SKM-1 (cell line): ENCODE measurements around the gene PPP6R2.
"Not testable (repeated sequence)": the region's sequence is repeated elsewhere in the genome, so short reads cannot be mapped to it uniquely, and the experiment has no call there.

Experiments used
- DNase-seq: peaks from one replicate; lab custom pipeline; 2025; ENCODE audit not compliant: unreplicated experiment; lab: John Stamatoyannopoulos, UW

PPP6R2 gene

DNA sequence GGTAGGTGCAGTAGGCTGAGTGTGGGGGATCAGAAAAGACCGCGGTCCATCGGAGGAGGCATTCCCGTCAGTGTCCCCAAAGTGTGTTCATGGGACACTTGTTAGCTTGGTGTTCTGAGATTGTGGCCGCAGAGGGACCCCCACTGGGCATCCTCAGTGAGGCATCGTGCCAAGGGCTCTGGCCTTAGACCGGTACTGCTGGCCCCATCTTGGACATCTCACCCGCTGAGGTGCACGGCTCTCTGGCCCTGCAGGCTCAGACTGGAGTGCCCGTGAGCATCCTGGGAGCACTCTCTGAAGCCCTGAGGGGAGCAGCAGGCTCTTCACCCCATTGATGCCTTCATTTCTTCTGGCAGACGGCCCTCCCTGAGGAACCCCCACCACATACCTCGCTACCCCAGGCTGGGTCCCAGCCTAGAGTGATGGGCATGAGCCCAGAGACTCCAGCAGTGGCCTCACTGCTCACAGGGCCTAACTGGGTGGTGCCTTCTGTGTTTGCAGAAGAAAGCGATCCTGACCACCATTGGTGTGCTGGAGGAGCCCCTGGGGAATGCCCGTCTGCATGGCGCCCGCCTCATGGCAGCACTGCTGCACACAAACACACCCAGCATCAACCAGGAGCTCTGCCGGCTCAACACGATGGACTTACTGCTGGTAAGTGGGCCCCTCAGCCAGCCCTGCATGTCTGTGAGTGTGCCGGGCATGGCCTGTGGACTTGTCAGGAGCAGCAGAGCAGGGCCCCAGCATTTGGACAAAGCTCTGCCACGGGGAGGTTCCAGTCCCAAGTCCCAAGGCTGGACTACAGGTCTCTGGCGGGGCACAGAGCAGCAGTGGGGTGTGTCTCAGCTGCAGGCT lies 80.1 kb downstream of the PPP6R2 start:
- DNase-seq: no peak

DNA sequence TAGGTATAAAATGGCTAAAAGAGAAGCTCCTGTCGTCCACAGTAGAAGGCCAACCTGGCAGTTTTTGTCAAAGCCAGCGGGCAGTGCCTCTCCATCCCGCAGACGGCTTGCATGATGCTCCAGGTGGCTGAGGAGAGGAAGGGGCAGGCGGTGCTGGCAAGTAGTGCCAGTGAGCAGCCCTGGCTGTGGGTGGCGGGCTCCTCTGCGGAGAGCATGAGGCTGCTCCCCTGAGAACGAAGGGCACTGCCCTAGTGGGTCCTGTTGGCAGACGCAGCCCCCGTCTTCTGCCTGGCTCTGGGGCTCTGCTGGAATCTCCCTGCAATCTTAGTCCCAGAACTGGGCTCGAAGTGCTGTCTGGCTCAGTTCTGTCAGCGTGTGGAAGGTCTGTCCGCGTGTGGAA lies 80.8 kb downstream of the PPP6R2 start:
- no peak for DNase-seq

DNA sequence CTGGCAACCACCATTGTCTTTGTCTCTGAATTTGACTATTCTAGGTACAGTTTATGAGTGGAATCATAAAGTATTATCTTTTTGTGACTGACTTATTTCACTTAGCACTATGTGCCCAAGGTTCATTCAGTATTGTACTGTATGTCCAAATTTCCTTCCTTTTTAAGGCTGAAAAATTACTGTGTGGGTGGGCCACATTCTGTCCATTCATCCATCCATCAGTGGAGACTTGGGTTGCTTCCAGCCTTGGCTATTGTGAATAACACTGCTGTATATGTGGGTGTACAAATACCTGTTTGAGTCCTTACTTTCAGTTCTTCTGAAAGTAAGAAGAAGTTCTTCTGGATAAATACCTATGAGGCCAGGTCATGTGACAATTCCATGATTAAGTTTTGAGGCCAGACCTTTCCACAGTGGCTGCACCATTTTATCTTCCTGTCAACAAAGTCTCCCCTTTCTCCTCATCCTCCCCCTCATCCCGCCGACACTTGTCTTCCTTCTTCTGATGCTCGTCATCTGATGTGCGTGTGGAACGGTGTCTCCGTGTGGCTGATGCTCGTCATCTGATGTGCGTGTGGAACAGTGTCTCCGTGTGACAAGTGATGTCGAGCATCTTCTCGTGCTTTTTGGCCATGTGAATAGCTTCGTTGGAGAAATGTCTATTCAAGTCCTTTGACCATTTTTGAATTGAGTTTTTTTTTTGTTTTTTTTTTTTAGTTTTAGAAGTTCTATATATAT lies 82.2 kb downstream of the PPP6R2 start:
- DNase-seq: no peak

DNA sequence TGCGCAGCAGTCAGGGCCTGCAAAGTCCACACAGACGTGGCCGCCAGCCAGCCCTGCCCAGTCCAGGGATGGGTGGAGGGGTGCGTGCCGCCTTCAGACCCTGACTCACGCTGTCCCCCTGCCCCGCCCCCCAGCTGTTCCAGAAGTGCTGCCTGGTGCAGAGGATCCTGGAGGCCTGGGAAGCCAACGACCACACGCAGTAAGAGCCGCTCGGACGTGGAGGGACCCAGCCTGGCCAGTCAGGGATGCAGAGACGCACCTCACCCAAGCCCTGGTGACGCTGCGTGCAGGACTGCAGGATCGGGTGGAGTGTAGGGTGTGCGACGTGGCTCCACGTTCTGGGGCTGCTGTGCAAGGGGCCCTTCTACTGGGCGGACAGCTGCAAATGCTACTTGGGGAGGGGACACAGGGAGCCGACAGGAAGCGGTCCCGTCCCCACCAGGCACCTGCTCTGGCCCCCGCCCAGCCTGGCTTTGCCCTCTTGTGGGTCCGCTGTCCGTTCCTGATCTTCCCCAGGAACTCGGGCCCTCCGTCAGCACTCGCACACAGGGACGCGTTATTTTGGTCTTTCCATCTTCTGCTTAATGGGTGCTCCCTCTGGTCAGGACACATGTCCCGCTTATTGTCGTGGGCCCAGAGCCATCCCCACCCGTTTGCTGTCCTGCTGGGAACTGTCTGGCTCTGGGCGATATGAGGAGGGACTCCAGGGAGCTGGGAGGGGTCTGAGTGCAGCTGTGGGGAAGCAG lies 89.2 kb downstream of the PPP6R2 start:
- DNase-seq: no peak

DNA sequence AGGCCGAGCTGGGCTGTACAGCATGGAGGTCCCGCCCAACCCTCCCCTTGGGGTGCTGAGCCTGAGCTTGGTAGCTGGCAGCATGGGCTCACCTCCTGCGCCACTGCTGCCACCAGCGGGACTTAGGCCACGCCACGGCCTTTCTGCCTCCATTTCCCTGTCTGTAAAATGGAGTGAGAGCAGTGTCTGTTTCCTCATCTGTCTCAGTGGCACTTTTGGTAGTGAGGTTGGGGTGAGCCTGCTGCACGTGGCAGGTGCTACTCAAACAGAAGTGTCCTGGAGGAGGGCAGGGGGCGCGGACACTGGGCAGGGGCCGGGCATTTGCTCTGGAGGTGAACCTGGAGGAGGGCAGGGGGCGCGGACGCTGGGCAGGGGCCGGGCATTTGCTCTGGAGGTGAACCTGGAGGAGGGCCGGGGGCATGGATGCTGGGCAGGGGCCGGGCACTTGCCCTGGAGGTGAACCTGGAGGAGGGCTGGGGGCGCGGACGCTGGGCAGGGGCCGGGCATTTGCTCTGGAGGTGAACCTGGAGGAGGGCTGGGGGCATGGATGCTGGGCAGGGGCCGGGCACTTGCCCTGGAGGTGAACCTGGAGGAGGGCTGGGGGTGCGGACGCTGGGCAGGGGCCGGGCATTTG lies 89.9 kb downstream of the PPP6R2 start:
- not testable (repeated sequence) for DNase-seq

DNA sequence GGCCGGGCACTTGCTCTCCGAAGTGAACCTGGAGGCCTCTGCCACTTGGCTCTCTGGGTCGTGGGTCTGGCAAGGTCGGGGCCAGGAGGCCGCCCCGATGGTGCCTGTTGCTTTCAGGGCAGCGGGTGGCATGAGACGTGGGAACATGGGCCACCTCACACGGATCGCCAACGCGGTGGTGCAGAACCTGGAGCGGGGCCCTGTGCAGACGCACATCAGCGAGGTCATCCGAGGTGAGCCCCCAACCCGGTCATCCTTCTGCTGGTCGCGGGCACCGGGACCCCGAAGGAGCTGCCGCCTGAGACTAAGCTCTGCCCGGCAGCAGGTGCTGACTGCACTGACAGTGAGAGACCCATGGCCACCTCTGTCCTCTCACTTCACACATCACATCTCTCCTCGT lies 91.7 kb downstream of the PPP6R2 start:
- no peak for DNase-seq

DNA sequence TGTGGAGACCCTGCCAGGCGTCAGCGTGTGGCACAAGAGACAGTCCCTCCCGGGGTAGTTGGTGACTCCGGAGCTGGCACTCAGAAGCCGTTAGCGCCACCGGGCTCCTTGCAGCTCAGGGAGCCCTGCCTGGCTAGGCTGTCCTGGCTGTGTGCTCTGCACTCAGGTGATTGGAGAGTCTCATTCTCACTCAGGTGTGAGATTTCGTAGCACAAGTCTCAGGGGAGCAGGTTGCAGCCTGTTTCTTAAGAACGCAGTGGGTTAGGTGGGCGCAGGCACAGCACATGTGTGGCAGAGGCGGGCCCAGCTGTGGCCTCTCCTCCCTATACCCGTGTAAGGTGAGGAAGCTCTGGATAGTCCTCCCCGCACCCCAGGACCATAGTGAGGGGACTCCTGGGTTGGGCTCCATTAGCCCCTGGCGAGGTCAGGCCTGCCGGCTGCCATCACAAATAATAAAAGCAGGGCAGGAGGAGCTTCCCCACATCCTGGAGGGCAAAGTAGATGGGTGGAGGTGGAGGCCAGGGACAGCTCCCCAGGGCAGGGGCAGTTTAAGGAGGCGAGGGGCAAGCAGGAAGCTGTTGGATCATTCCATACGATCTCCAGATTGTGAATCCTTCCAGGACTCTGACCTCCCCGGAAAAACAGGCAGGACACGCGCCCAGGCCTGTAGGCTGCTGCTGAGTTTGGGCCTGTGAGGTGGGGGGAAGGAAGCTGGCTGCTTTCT lies 92.3 kb downstream of the PPP6R2 start:
- DNase-seq: no peak

DNA sequence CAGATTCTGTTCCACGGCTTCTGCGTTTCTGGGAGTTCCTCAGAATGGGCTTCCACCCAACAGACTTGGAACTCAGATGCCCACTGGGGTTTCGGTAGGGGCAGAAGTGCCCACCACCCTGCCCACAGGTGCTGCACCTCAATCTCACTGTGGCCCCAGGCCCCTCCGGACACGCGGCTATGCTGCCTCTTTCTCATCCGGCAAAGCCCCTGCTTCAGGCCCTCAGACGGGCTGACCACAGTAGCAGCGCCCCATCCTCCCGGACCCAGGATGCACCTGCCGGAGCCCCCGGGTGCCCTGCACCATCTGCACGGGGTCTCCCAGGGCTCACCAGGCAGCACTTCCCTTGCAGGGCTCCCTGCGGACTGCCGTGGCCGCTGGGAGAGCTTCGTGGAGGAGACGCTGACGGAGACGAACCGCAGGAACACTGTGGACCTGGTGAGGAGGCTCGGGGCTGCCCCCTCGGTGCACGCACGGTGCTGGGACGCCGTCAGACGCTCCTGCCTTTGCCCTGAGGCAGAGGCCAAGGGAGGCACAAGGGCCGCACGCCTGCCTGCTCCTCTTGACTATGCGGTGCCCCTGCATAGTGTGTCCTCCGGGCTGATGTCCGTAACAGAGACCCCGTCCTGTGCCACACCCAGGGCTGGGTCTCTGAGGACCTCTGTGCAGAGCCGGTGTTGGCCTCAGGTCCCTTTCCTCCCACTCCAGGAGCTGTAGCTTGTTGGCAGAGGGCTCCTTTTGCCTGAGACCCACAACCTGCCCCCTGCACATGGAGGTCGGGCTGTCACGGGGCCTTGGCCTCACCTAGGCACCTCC lies 93.1 kb downstream of the PPP6R2 start:
- no peak for DNase-seq

DNA sequence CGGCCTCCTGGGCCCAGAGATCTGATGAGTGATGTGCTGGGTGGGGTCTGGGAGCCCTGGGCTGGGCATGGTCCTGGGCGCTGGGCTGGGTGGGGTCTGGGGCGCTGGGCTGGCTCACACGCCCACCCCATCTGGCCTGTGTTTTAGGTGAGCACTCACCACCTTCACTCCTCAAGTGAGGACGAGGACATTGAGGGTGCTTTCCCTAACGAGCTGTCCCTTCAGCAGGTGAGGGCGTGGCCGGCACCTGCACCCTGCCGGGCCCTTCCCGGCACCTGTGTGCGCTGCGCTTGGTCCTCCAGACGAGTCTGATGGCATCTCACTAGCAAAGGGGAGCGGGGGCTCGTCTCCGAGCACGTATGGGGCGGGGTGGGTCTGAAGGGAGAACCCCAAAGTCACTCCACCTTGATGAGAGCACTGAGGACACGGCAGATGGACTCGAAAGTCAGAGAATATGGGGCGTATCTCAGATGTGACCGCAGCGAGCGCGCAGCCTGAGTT lies 93.8 kb downstream of the PPP6R2 start:
- DNase-seq: no peak

DNA sequence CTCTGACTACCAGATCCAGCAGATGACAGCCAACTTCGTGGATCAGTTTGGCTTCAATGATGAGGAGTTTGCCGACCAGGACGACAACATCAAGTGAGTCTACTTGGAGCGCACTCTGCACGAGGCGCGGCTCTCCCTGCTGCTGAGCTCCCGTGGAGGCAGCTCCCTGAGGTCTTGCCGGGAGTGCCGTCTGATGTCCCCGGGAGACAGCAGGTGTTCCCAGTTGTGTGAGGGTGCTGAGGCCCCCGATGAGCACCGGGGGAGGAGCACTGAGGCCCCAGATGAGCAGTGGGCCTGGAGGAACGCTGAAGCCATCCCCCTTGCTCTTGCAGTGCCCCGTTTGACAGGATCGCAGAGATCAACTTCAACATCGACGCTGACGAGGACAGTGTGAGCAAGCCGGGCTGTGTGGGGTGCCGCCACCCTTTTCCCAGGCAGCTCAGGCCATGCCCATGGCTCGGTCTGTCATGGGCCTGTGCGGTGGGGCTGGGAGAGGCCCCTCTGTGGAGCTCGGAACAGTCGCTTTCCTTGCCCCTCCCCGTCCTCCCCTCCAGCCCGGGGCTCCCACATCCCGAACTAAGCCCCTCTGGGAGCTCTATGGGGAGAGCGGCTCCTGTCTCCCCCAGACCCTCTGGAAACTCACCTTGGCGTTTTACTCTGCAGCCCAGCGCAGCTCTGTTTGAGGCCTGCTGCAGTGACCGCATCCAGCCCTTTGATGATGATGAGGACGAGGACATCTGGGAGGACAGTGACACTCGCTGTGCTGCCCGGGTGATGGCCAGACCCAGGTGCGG lies 94.6 kb downstream of the PPP6R2 start:
- DNase-seq: no peak

DNA sequence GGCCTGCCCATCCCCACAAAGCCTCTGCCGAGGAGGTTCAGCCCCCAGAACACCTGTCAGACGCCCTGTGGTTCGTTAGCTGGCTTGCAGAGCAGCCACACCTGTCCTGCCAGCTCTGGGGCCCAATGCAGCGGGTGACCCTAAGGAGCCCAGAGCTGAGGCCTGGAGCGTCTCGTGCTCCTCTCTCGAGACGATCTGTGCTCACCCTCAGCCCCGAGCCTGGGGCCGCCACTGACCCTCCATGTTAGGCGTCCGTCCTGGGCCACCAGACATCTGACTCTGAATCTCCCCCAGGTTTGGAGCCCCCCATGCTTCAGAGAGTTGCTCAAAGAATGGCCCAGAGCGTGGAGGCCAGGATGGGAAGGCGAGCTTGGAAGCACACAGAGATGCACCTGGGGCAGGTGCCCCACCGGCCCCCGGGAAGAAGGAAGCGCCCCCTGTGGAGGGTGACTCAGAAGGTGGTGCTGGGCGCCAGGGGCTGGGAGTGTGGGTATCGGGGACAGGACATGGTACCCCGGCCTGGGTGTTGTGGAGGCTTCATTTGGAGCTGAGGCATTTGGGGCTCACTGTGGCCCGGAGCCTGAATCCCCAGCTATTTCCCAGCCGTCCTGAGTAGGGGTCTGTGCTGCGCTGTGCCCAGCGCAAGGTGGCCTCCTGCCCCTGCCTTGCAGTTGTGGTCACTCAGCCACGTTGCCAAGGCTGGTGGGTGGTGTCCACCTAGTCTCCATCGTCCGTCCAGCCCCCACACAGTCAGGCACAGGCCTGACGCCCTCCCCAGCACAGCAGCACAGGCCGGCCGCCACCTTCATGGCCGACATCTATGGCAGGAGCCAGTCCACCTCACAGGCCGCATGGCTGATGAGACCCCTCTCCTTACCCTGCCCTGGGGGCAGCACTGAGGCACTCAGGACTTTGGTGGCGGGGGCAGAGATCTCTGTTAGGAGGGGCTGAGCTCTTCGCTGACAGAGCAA lies 95.5 kb downstream of the PPP6R2 start:
- no peak for DNase-seq

DNA sequence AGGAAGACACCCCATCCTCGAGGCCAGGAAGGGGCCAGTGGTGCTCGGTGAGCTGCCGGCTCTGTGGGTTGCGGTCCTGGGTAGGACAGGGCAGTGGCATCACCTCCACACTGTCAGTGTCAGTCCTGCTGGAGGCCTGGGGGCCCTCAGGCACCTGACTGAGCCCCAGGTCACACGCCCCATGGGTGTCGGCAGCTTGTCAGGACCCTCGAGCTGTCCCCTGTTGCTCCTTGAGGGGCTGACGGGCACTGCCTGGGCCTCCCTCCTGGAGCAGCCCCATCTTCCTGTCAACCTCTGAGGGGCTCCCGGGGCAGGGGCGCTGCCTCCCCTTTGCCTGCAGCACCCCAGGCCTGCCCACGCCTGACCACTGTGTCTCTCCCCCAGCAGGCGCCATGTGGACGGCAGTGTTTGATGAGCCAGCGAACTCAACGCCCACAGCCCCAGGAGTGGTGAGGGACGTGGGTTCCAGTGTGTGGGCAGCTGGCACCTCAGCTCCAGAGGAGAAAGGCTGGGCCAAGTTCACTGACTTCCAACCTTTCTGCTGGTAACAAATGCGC lies 96.3 kb downstream of the PPP6R2 start:
- no peak for DNase-seq

DNA sequence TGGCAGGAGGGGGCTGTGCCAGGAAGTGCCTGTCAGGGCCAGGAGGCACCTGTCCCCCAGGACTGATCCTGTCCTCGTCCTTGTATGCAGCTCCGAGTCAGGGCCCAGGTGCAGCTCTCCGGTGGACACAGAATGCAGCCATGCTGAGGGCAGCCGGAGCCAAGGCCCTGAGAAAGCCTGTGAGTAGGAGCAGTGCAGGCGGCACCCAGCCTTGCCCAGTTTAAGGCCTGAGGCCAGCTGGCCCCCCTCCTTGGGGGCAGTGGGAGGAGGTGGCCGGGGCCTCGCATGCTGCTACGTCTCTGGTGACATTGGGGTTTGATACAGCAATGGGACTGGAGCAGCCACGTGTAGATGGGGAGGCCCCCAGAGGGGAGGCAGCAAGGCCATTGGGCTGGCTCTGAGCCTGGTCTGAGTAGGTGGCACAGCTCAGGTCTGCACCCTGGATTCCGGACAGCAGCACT lies 96.8 kb downstream of the PPP6R2 start:
- no peak for DNase-seq

DNA sequence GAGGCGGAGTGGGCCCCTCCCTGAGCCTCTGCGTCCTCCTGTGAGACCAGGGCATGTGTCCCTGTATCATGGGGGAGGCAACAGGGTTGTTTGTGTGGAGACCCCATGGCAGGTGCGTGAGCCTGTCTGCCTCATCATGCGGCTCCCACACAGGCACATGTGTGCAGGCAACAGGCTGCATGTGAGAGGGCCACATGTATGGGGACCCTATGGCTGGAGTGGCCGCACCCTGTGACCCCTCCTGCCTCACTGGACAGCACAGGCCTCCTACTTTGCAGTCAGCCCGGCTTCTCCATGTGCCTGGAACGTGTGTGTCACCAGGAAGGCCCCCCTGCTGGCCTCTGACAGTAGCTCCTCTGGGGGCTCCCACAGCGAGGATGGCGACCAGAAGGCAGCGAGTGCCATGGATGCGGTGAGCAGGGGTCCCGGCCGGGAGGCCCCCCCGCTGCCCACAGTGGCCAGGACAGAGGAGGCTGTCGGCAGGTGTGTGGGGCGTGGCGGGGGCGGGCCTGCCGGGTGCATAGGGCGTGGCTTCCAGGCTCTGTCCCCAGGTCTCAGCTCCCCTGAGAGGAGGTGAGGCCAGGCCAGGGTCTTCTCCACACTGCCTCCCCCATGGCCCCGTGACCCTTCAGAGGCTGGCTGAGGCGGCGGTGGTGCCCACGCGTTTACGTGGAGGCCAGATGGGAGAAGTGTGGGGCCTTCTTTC lies 97.6 kb downstream of the PPP6R2 start:
- no peak for DNase-seq

DNA sequence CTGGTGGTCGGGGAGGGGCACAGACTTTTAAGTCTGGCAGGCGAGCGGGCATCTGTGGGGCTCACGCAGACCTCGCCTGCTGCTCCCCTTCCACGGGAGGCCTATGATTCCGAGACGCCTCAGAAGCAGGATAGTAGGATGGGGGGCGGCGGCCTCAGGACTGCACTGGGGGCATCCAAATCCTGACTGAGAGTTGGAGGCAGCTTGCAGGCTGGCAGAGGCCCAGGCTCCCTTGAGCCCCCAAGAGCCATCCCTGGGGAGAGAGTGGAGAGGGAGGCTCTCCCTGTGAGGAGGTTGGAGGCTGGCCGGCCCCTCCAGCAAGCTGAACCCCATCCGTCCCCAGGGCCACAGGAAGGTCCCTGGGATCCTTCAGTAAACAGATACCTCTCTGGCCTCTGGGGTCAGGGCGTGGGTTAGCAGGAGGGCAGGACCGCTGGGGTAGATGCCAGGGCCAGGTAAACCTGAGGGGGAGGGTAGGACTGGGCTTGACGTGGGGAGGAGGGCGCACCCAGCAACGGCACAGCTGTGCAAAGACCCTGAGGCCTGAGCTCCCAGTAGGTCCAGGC lies 98.4 kb downstream of the PPP6R2 start:
- no peak for DNase-seq

DNA sequence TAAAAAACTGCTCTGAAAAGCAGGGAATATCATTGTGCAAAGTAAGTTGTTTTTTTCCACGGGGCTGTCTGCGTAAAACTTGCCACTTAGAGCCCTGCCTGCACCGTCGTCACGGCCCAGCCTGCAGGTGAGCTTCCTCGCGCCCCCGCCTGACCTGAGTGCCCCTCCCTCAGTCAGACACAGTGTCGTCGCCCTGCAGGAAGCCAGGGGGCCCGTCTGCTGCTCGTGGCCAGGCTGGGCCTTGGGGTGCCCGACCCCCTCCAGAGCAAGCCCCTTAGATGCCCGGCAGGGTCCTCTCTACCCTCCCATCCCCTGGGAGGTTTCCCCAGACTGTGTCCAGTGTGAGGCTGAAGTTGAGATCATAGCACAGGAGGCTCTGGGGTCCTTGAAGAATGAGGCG lies 100.1 kb downstream of the PPP6R2 start:
- DNase-seq: no peak
